H1 (cell line): ENCODE measurements around the gene COX19.

Experiments
- CBX8 ChIP-seq: fragments of 300-800, 300-1000 bp; sonication (generic); IDR thresholded peaks from 2 replicates; pipeline ENCODE4 v1.7.1; 2016; ENCODE audit warnings: low read depth, low read length, borderline replicate concordance
- CEBPB ChIP-seq: IDR thresholded peaks from 2 replicates; pipeline ENCODE4 v1.6.1; 2012; ENCODE audit warnings: low read depth, low read length
- POU5F1 ChIP-seq: IDR thresholded peaks from 2 replicates; pipeline ENCODE4 v1.6.1; 2011; ENCODE audit warnings: low read depth, mild to moderate bottlenecking, low read length, moderate library complexity
- TF ChIP-seq, protein P1 (sequence below): IDR thresholded peaks from 2 replicates; pipeline ENCODE4 v1.6.1; 2011; ENCODE audit warnings: low read length, improper control_type of control experiment

DNA sequence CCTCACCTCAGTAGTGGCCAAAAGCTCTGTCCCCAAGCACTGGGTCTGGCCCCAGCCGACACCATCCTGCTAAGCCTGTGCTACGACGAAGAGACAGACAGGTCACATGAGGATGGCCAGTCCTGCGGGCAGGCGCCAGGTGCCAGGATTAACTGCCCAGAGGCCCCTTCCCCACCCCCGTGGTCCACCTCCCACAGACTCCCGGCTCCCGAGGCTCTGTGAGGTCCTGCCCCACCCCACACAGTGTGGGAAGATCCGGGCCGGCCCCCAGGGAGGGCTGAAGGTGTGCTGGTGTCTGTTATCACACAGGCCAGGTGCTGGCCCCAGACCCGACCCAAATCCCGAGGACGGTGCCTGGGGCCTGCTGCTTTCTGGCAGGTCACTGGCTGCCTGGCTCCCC, 34.9 kb upstream of the COX19 start:
- TF ChIP-seq POU5F1 (no peak), CEBPB (no peak), CBX8 (no peak)
- TF ChIP-seq, protein P1, sequence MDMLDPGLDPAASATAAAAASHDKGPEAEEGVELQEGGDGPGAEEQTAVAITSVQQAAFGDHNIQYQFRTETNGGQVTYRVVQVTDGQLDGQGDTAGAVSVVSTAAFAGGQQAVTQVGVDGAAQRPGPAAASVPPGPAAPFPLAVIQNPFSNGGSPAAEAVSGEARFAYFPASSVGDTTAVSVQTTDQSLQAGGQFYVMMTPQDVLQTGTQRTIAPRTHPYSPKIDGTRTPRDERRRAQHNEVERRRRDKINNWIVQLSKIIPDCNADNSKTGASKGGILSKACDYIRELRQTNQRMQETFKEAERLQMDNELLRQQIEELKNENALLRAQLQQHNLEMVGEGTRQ = no peak
